ENCODE data around the gene EIF3J. TPM values are rescaled to one million over a fixed set of nuclear protein-coding genes. Genes with fewer than 3 reads are reported as not detected.

EIF3J gene
- total RNA-seq, 1 experiment from 2014 or later: 117 TPM

DNA sequence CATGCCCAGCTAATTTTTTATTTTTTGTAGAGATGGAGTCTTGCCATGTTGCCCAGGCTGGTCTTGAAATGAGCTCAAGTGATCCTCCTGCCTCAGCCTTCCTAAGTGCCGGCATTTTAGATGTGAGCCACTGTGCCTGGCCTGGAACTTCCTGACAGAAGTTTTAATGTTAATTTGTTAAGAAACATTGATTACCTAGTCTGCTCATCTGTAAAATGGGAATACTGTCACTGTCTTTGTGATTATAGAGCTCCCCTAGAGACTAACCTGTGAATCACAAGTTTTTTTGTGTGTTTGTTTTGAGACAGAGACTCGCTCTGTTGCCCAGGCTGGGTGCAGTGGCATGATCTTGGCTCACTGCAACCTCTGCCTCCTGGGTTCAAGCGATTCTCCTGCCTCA lies 4.3 kb upstream of the EIF3J start:
- Histone ChIP-seq H3K4me2 (no peak overlapping the region), H4K20me1 (ENCODE audit: insufficient read depth) (no peaks in the 10 kb centered on the region), H3K9me2 (ENCODE audit: insufficient read depth) (no peaks in the 10 kb centered on the region), H3K4me3 (no peak overlapping the region), H3K9me3 (ENCODE audit: insufficient read depth, low read depth) (no peaks in the 10 kb centered on the region), H3K36me3 (ENCODE audit: low read depth) (peaks cover 7% of the 10 kb centered on the region; the same call in 1 of the 2 replicates), H3K27ac (no peak overlapping the region), H3K79me2 (ENCODE audit: low read depth) (peaks cover 28% of the 10 kb centered on the region), H3K27me3 (ENCODE audit: insufficient read depth, low read depth) (no peaks in the 10 kb centered on the region), H3F3A (ENCODE audit: insufficient read depth, low read depth) (peaks cover 17% of the 10 kb centered on the region; the same call in 1 of the 2 replicates), H3K4me1 (replicated peaks; ENCODE audit: insufficient read depth) (0 out of 2 replicates have a peak, but pooled peaks cover 6% of the 10 kb centered on the region), H2AFZ (no peak overlapping the region)
- ChIA-PET POLR2A (ENCODE audit: unreplicated experiment) (interaction anchor here (0.6 kb wide), 1 partner anchor 640 kb away, joined by 4 read pairs; no protein-coding TSS in a partner anchor), CTCF (no interaction called here)
- BruUV-seq (replicated peaks): no TSS peak
- no peak for DNase-seq
- TF ChIP-seq, protein P1, sequence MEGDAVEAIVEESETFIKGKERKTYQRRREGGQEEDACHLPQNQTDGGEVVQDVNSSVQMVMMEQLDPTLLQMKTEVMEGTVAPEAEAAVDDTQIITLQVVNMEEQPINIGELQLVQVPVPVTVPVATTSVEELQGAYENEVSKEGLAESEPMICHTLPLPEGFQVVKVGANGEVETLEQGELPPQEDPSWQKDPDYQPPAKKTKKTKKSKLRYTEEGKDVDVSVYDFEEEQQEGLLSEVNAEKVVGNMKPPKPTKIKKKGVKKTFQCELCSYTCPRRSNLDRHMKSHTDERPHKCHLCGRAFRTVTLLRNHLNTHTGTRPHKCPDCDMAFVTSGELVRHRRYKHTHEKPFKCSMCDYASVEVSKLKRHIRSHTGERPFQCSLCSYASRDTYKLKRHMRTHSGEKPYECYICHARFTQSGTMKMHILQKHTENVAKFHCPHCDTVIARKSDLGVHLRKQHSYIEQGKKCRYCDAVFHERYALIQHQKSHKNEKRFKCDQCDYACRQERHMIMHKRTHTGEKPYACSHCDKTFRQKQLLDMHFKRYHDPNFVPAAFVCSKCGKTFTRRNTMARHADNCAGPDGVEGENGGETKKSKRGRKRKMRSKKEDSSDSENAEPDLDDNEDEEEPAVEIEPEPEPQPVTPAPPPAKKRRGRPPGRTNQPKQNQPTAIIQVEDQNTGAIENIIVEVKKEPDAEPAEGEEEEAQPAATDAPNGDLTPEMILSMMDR (conservative IDR thresholded peaks at IDR 0.05): peak; percentile 35; the same call in 1 of the 2 replicates
- TF ChIP-seq EZH2 (IDR thresholded peaks at IDR 0.05; ENCODE audit: low read depth): no peak
- intact Hi-C loops (cut with micrococcal nuclease; ENCODE audit: unreplicated experiment): no loop called here

DNA sequence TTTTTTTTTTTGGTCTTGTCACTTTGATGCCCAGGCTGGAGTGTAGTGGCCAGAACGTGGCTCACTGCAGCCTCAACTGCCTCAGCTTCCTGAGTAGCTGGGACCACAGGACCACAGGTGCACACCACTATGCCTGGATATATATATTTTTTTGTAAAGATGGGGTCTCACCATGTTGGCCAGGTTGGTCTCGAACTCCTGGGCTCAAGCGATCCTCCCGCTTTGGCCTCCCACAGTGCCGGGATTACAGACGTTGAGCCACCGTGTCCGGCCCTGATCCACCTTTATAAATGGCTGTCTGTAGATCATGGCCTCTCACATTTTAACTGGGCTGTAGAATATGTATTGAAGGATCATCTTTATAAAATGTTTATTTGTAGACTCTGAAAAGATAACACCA lies 1.9 kb upstream of the EIF3J start:
- Histone ChIP-seq H3K9me3 (ENCODE audit: insufficient read depth, low read depth) (no peaks in the 10 kb centered on the region), H3K79me2 (ENCODE audit: low read depth) (peaks cover 49% of the 10 kb centered on the region), H3K27ac (no peak overlapping the region), H3K4me2 (peak overlapping the region; percentile 94), H2AFZ (no peak overlapping the region), H4K20me1 (ENCODE audit: insufficient read depth) (peaks cover 10% of the 10 kb centered on the region), H3K36me3 (ENCODE audit: low read depth) (peaks cover 7% of the 10 kb centered on the region; the same call in 1 of the 2 replicates), H3F3A (ENCODE audit: insufficient read depth, low read depth) (peaks cover 12% of the 10 kb centered on the region; the same call in 1 of the 2 replicates), H3K27me3 (ENCODE audit: insufficient read depth, low read depth) (no peaks in the 10 kb centered on the region), H3K4me3 (peak overlapping the region; percentile 90; the same call in 1 of the 2 replicates), H3K4me1 (replicated peaks; ENCODE audit: insufficient read depth) (peaks cover 11% of the 10 kb centered on the region), H3K9me2 (ENCODE audit: insufficient read depth) (no peaks in the 10 kb centered on the region)
- TF ChIP-seq, protein P1 (conservative IDR thresholded peaks at IDR 0.05): no peak
- no peak for TF ChIP-seq EZH2 (IDR thresholded peaks at IDR 0.05; ENCODE audit: low read depth)
- ChIA-PET POLR2A (ENCODE audit: unreplicated experiment) (no interaction called here), CTCF (no interaction called here)
- no TSS peak for BruUV-seq (replicated peaks)
- no peak for DNase-seq
- intact Hi-C loops (cut with micrococcal nuclease; ENCODE audit: unreplicated experiment): no loop called here

DNA sequence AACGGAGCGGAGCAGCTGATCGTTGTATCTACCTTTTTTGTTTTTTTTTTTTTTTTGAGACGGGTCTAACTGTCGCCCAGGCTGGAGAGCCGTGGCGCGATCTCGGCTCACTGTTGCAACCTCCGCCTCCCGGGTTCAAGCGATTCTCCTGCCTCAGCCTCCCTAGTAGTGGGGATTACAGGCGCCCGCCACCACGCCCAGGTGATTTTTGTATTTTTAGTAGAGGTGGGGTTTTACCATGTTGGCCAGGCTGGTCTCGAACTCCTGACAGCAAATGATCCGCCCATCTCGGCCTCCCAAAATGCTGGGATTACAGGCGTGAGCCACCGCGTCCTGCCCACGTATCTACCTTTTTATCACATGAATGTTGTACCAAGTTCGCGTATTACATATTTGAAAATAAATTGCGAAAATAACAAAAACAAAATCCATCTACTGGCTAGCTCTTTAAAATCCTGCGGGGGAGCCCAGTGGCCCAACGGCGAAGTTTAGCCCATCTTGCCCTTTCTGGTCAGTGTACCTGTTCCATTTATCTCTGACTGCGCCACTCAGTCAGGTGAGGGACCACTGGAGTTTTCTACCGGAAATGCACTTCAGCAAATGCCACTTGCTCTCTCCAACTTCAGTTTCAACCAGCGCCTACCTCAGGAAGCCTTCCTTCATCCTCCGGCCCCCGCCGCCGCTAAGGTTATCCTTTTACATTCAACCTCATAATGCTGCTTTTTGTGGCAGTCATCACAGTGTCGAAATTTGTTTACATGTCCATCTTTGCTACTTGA lies 1.2 kb upstream of the EIF3J start:
- DNase-seq: peak in 1 of 2 experiments; percentile 22
- TF ChIP-seq EZH2 (IDR thresholded peaks at IDR 0.05; ENCODE audit: low read depth): no peak
- TF ChIP-seq, protein P1 (conservative IDR thresholded peaks at IDR 0.05): no peak
- peaks cover 13% of the 10 kb centered on the region for H3K4me1 ChIP-seq (replicated peaks; ENCODE audit: insufficient read depth)
- intact Hi-C loops (cut with micrococcal nuclease; ENCODE audit: unreplicated experiment): no loop called here
- peak overlapping the region; percentile 90 for H3K4me3 ChIP-seq
- ChIA-PET CTCF (no interaction called here), POLR2A (ENCODE audit: unreplicated experiment) (no interaction called here)
- peak overlapping the region; percentile 94 for H3K4me2 ChIP-seq
- H3K9me2 ChIP-seq (ENCODE audit: insufficient read depth): no peaks in the 10 kb centered on the region
- peaks cover 10% of the 10 kb centered on the region for H3K36me3 ChIP-seq (ENCODE audit: low read depth)
- peak overlapping the region; percentile 90 for H3K27ac ChIP-seq
- H3F3A ChIP-seq (ENCODE audit: insufficient read depth, low read depth): peaks cover 12% of the 10 kb centered on the region; the same call in 1 of the 2 replicates
- H3K27me3 ChIP-seq (ENCODE audit: insufficient read depth, low read depth): no peaks in the 10 kb centered on the region
- no peaks in the 10 kb centered on the region for H3K9me3 ChIP-seq (ENCODE audit: insufficient read depth, low read depth)
- peak overlapping the region; percentile 89 for H2AFZ ChIP-seq
- H4K20me1 ChIP-seq (ENCODE audit: insufficient read depth): peaks cover 14% of the 10 kb centered on the region
- BruUV-seq (replicated peaks): TSS peak; percentile 81
- peaks cover 55% of the 10 kb centered on the region for H3K79me2 ChIP-seq (ENCODE audit: low read depth)
